Testis (tissue), 3 donors: ENCODE measurements around the gene FNDC5. TPM values are rescaled to one million over a fixed set of nuclear protein-coding genes. Genes with fewer than 3 reads are reported as not detected.

Source experiments
- DNase-seq: peaks from one replicate; pipeline ENCODE4 v3.0.0-alpha.2; 2019
- H3K27ac ChIP-seq, 2 donors: fragments of 200-600 bp; sonication (generic); one replicate each; pipeline ENCODE4 v1.5.1; 2019
- H3K27me3 ChIP-seq: fragments of 200-600 bp; sonication (generic); one replicate; pipeline ENCODE4 v1.5.1; 2019
- H3K36me3 ChIP-seq: fragments of 200-600 bp; sonication (generic); one replicate; pipeline ENCODE4 v1.5.1; 2017; ENCODE audit warnings: low read depth; ENCODE audit errors: missing control alignments
- H3K4me1 ChIP-seq: fragments of 200-600 bp; sonication (generic); one replicate; pipeline ENCODE4 v1.5.1; 2019
- H3K4me3 ChIP-seq, 2 donors: fragments of 200-600 bp; sonication (generic); one replicate each; pipeline ENCODE4 v1.5.1; 2017 to 2019
- H3K9me3 ChIP-seq: fragments of 200-600 bp; sonication (generic); one replicate; pipeline ENCODE4 v1.5.1; 2017
- POLR2A ChIP-seq: fragments of 450-650 bp; IDR thresholded peaks from one replicate; pipeline ENCODE4 v1.6.1; 2017; ENCODE audit warnings: antibody characterized with exemption, mild to moderate bottlenecking, moderate library complexity
- WGBS, 2 donors: methylation state at CpG; one replicate each; pipeline ENCODE4 v1.1.5; 2018; 5-methylcytosine and 5-hydroxymethylcytosine counted together
- intact Hi-C: fragments of 100-400 bp; cut with DNase I; formaldehyde crosslinking; loops from one replicate; pipeline ENCODE4 v1.15.1; 2023; ENCODE audit warnings: low total_unique reads
- polyA plus RNA-seq: library from polyadenylated mRNA; stranded (reverse); fragments of 350-450 nt; fragmentation: Illumina TruSeq; extraction: RNeasy Lipid Tissue Mini Kit (QIAGEN cat#74804); gene quantifications from one replicate; pipeline ENCODE4 v1.2.3, GENCODE V29; 2014; ENCODE audit warnings: low read depth, low replicate concordance; ENCODE audit not compliant: insufficient read depth
- total RNA-seq, 2 donors: library from RNA; depleted of rRNA; stranded (reverse); fragments of >200 nt; gene quantifications; one replicate each; pipeline ENCODE4 v1.2.3, GENCODE V29; 2016
- TF ChIP-seq, protein P1 (sequence below), 3 experiments: fragments of 450-650 bp in 2 of 3; fragments of 200-600 bp in 1 of 3; sonication (generic) in 1 of 3; IDR thresholded peaks; one replicate each; pipeline ENCODE4 v1.5.1; 2016 to 2019; ENCODE audit warnings: antibody characterized with exemption in 3 of 3, mild to moderate bottlenecking in 2 of 3, moderate library complexity in 1 of 3

Gene FNDC5
- total and polyA plus RNA-seq, 3 donors from 2014 or later, result 9.4 to 16.3 (median 11.3) TPM

- no peak for TF ChIP-seq POLR2A
- TF ChIP-seq, protein P1, sequence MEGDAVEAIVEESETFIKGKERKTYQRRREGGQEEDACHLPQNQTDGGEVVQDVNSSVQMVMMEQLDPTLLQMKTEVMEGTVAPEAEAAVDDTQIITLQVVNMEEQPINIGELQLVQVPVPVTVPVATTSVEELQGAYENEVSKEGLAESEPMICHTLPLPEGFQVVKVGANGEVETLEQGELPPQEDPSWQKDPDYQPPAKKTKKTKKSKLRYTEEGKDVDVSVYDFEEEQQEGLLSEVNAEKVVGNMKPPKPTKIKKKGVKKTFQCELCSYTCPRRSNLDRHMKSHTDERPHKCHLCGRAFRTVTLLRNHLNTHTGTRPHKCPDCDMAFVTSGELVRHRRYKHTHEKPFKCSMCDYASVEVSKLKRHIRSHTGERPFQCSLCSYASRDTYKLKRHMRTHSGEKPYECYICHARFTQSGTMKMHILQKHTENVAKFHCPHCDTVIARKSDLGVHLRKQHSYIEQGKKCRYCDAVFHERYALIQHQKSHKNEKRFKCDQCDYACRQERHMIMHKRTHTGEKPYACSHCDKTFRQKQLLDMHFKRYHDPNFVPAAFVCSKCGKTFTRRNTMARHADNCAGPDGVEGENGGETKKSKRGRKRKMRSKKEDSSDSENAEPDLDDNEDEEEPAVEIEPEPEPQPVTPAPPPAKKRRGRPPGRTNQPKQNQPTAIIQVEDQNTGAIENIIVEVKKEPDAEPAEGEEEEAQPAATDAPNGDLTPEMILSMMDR (IDR thresholded peaks at IDR 0.05), result peak in 1 of 3 experiments; percentile 7
- WGBS, 2 donors, result 39 to 40% methylated on average over 3 of the region's 3 CpGs
- intact Hi-C loops, result no loop called here
- H3K4me3 ChIP-seq, result no peak overlapping the region
- no peaks in the 10 kb centered on the region for H3K9me3 ChIP-seq
- no peaks in the 10 kb centered on the region for H3K27me3 ChIP-seq
- no peaks in the 10 kb centered on the region for H3K36me3 ChIP-seq
- no peak for DNase-seq
- peaks cover 23% of the 10 kb centered on the region for H3K4me1 ChIP-seq
- H3K27ac ChIP-seq, result peak overlapping the region; percentile 25 to 73
Observed at GRCh38 chr1:32865639-32866405, 4.9 kb downstream of the FNDC5 start.

DNA sequence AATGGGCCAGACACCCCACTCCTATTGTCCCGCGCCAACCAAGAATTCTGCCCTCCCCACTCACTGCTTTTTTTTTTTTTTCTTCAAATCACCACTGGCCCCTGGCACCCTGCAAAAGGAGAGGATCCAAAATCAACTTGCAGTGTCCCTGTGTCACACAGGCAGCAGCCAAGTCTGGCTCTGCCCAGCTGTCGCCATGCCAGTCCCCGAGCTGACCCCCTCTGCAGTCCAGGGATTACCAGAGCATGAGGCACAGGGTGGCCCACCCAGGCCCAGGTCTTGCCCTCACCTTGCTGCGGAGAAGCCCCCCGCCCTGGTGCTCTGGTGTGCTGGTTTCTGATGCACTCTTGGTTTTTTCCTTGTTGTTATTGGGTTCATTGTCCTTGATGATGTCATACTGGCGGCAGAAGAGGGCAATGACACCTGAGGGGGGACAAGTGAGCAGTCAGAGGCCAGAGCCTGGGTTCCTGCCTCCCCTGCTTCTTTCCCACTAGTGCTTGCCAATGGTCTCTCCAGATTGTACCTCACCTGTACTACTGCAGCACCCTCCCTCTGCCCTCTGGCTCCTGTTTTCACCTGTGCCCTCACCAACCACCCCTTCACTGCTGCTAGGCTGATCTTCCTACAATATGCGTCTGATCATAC lies 6.2 kb downstream of the FNDC5 start:
- intact Hi-C loops, result no loop called here
- H3K27me3 ChIP-seq, result no peaks in the 10 kb centered on the region

DNA sequence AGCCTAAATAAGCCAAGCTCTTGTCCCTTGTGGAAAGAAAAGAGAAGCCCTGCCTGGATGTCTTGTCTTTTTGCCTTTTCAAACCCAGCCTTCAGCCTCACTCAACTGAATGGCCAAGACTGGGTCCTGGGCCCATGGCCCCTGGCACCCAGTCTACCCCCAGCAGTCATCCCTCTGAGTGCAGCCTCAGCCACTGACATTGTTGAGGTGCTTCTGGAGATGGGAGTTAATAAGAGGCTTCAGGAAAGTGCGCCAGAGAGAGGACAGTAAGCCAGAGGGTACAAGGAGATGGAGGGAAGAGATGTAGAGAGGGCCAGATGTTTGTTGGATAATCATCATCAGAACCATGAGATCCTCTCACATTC lies 6.8 kb downstream of the FNDC5 start:
- Histone ChIP-seq H3K27ac (no peak overlapping the region), H3K36me3 (no peaks in the 10 kb centered on the region), H3K9me3 (no peaks in the 10 kb centered on the region), H3K4me1 (peaks cover 19% of the 10 kb centered on the region), H3K27me3 (no peaks in the 10 kb centered on the region), H3K4me3 (no peak overlapping the region)
- no peak for DNase-seq
- WGBS, 2 donors, result 95 to 100% methylated on average over 1 of the region's 1 CpG
- no peak for TF ChIP-seq POLR2A
- TF ChIP-seq, protein P1 (IDR thresholded peaks at IDR 0.05), result no peak
- intact Hi-C loops, result no loop called here

More for the DNA sequence above, 6.2 kb downstream of the FNDC5 start:
- TF ChIP-seq, protein P1 (IDR thresholded peaks at IDR 0.05), result no peak
- no peak for TF ChIP-seq POLR2A
- 95 to 96% methylated on average over 8 of the region's 8 CpGs for WGBS, 2 donors
- Histone ChIP-seq H3K9me3 (no peaks in the 10 kb centered on the region), H3K36me3 (no peaks in the 10 kb centered on the region), H3K4me1 (peaks cover 19% of the 10 kb centered on the region), H3K27ac (no peak overlapping the region), H3K4me3 (no peak overlapping the region)
- DNase-seq, result no peak

GRCh38 chr1:32863218-32863880 lies 7.4 kb downstream of the FNDC5 start:
- intact Hi-C loops, result no loop called here
- no peak for TF ChIP-seq POLR2A
- DNase-seq, result no peak
- Histone ChIP-seq H3K36me3 (no peaks in the 10 kb centered on the region), H3K4me3 (no peak overlapping the region), H3K27ac (no peak overlapping the region), H3K9me3 (no peaks in the 10 kb centered on the region), H3K4me1 (peaks cover 19% of the 10 kb centered on the region), H3K27me3 (no peaks in the 10 kb centered on the region)
- WGBS, 2 donors, result 95% methylated on average over 4 of the region's 4 CpGs
